ENCODE results near the gene COL5A2.

COL5A2 gene

DNA sequence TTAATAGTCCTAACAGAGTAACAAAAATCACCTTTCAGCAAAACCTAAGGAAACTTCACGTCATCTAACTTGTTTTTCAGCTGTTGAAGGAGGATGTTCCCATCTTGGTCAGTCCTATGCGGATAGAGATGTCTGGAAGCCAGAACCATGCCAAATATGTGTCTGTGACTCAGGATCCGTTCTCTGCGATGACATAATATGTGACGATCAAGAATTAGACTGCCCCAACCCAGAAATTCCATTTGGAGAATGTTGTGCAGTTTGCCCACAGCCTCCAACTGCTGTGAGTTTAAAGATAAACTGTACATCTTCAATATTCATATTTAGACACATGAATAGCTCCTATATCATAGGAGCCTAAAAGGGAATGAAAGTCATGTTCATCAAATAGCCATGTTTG lies 194.9 kb downstream of the COL5A2 start:
- Histone ChIP-seq H3K36me3 (ENCODE audit: low read depth) (no peaks in the 10 kb centered on the region), H3K27ac (ENCODE audit: poor library complexity, severe bottlenecking) (no peak overlapping the region), H3K9me3 (ENCODE audit: severe bottlenecking) (no peaks in the 10 kb centered on the region), H3K27me3 (ENCODE audit: insufficient read depth, poor library complexity, severe bottlenecking) (no peaks in the 10 kb centered on the region), H3K4me1 (ENCODE audit: insufficient read depth, poor library complexity, severe bottlenecking) (no peaks in the 10 kb centered on the region), H3K4me3 (ENCODE audit: severe bottlenecking) (no peak overlapping the region)
- no peak for DNase-seq (ENCODE audit: low spot score)
- TF ChIP-seq, protein P1, sequence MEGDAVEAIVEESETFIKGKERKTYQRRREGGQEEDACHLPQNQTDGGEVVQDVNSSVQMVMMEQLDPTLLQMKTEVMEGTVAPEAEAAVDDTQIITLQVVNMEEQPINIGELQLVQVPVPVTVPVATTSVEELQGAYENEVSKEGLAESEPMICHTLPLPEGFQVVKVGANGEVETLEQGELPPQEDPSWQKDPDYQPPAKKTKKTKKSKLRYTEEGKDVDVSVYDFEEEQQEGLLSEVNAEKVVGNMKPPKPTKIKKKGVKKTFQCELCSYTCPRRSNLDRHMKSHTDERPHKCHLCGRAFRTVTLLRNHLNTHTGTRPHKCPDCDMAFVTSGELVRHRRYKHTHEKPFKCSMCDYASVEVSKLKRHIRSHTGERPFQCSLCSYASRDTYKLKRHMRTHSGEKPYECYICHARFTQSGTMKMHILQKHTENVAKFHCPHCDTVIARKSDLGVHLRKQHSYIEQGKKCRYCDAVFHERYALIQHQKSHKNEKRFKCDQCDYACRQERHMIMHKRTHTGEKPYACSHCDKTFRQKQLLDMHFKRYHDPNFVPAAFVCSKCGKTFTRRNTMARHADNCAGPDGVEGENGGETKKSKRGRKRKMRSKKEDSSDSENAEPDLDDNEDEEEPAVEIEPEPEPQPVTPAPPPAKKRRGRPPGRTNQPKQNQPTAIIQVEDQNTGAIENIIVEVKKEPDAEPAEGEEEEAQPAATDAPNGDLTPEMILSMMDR (IDR thresholded peaks at IDR 0.05; ENCODE audit: poor library complexity, severe bottlenecking): no peak
- ATAC-seq (ENCODE audit: low read depth): no peak

DNA sequence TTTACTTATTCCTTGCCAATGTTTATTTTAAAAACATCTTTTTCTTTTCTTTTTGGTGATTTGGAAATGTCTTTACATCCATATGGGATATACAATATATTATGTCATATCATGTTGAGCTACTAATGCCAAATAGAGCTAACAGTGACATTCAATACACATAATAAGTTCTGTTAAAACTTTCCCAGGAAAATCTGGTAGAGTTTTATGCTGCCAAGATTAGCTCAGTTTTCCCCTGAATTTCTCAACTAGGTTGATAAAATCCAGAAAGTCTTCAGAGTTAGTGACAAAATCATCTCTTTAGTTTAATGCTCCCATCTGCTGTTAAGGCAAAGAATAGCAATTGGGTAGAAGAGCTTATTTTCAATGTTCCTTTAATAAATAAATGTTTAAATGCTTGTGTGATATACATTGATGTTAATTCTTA lies 195.5 kb downstream of the COL5A2 start:
- H3K36me3 ChIP-seq (ENCODE audit: low read depth): no peaks in the 10 kb centered on the region
- no peaks in the 10 kb centered on the region for H3K4me1 ChIP-seq (ENCODE audit: insufficient read depth, poor library complexity, severe bottlenecking)
- H3K27me3 ChIP-seq (ENCODE audit: insufficient read depth, poor library complexity, severe bottlenecking): no peaks in the 10 kb centered on the region
- no peak for DNase-seq (ENCODE audit: low spot score)
- ATAC-seq (ENCODE audit: low read depth): no peak
- no peak overlapping the region for H3K27ac ChIP-seq (ENCODE audit: poor library complexity, severe bottlenecking)
- TF ChIP-seq, protein P1 (IDR thresholded peaks at IDR 0.05; ENCODE audit: poor library complexity, severe bottlenecking): peak; percentile 29
- H3K9me3 ChIP-seq (ENCODE audit: severe bottlenecking): no peaks in the 10 kb centered on the region
- no peak overlapping the region for H3K4me3 ChIP-seq (ENCODE audit: severe bottlenecking)

DNA sequence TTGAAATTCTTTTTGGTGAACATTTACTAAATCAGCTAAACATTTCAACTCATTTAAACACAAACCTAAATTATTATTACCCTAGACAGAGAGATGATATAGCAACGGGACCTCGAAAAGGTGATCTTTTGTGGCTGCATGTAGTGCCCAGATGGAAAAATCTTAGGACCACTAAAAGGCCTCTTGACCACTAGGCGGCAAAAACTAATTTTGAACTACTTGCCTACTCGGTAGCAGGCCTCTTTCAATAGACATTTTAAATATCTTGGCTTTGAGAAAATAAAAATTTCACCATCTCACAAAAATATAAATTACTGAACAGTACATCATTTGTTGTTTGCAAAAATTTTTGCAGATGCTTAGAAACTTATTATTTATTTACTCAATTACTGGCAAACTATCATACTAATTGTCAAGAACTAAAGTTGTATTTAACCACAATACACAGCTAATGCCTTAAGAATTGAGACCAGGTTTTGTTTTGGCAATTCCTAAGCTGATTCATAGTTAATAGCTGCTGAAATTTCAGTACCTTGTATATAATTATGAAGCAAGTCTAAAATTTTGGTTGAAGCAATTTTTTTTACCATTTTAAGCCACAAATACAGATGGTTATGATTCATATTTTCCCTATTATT lies 196.0 kb downstream of the COL5A2 start:
- no peak for DNase-seq (ENCODE audit: low spot score)

More for the DNA sequence above, 196.0 kb downstream of the COL5A2 start:
- no peaks in the 10 kb centered on the region for H3K4me1 ChIP-seq (ENCODE audit: insufficient read depth, poor library complexity, severe bottlenecking)
- H3K4me3 ChIP-seq (ENCODE audit: severe bottlenecking): no peak overlapping the region
- TF ChIP-seq, protein P1 (IDR thresholded peaks at IDR 0.05; ENCODE audit: poor library complexity, severe bottlenecking): peak; percentile 42
- no peaks in the 10 kb centered on the region for H3K27me3 ChIP-seq (ENCODE audit: insufficient read depth, poor library complexity, severe bottlenecking)
- no peaks in the 10 kb centered on the region for H3K9me3 ChIP-seq (ENCODE audit: severe bottlenecking)
- no peak for ATAC-seq (ENCODE audit: low read depth)
- no peaks in the 10 kb centered on the region for H3K36me3 ChIP-seq (ENCODE audit: low read depth)
- no peak overlapping the region for H3K27ac ChIP-seq (ENCODE audit: poor library complexity, severe bottlenecking)

All from RWPE2 (cell line).